ENCODE measurements around the gene TP53I3.

The TP53I3 gene

GRCh38 chr2:24047703-24048033 is 37.0 kb downstream of the TP53I3 start:
- Histone ChIP-seq H3K23ac (ENCODE audit: low read length in 2 of 2) (peak overlapping the region in 1 of 2 experiments; percentile 84), H2AFZ (ENCODE audit: low read depth, low read length) (peak overlapping the region; percentile 80), H4K91ac (ENCODE audit: low read length) (no peak overlapping the region), H3K79me1 (replicated peaks; ENCODE audit: low read length, poor library complexity, severe bottlenecking) (peaks cover 11% of the 10 kb centered on the region), H3K18ac (ENCODE audit: low read depth in 1 of 2, low read length in 2 of 2) (peak overlapping the region in 1 of 2 experiments; percentile 45), H3K4me2 (ENCODE audit: low read length, poor library complexity, severe bottlenecking) (peak overlapping the region; percentile 44), H3K4me1 (ENCODE audit: control insufficient read depth, insufficient read depth, low read depth, low read length) (peaks cover 6% of the 10 kb centered on the region), H3K9me3 (ENCODE audit: control insufficient read depth, low read length) (no peaks in the 10 kb centered on the region), H2BK15ac (ENCODE audit: low read depth, poor library complexity, severe bottlenecking) (no peak overlapping the region), H2BK12ac (ENCODE audit: low read length in 2 of 2) (peak overlapping the region in 1 of 2 experiments; percentile 54), H3K4ac (ENCODE audit: low read depth in 1 of 2, low read length in 2 of 2) (peak overlapping the region in 1 of 2 experiments; percentile 38), H3K9ac (ENCODE audit: low read length) (no peak overlapping the region), H2BK120ac (ENCODE audit: low read depth, low read length) (no peak overlapping the region), H3K14ac (ENCODE audit: low read length in 2 of 2) (no peak overlapping the region), H2BK5ac (ENCODE audit: low read depth, low read length, poor library complexity, severe bottlenecking) (no peak overlapping the region), H3K4me3 (ENCODE audit: insufficient read depth in 1 of 2, low read depth in 1 of 2, low read length in 2 of 2) (peak overlapping the region in 1 of 2 experiments; percentile 95), H2AK5ac (ENCODE audit: low read length, severe bottlenecking) (no peak overlapping the region), H3K36me3 (ENCODE audit: control insufficient read depth in 1 of 2, insufficient read depth in 2 of 2, low read depth in 1 of 2, low read length in 2 of 2) (no peaks in the 10 kb centered on the region), H3K27me3 (ENCODE audit: control insufficient read depth in 1 of 2, insufficient read depth in 1 of 2, low read length in 2 of 2) (no peaks in the 10 kb centered on the region), H3K27ac (ENCODE audit: low read length, poor library complexity, severe bottlenecking) (no peak overlapping the region), H4K8ac (ENCODE audit: low read length) (peak overlapping the region; percentile 95)
- no peak for DNase-seq
- WGBS = 73% methylated on average over 8 of the region's 8 CpGs

- peak; percentile 100 for DNase-seq
- H3K9me3 ChIP-seq (ENCODE audit: control insufficient read depth, low read length) = no peaks in the 10 kb centered on the region
- H4K91ac ChIP-seq (ENCODE audit: low read length) = no peak within 1 kb of the TSS
- H3K27ac ChIP-seq (ENCODE audit: low read length, poor library complexity, severe bottlenecking) = peak within 1 kb of the TSS; percentile 21
- no peak within 1 kb of the TSS for H2AK5ac ChIP-seq (ENCODE audit: low read length, severe bottlenecking)
- H3K18ac ChIP-seq (ENCODE audit: low read depth in 1 of 2, low read length in 2 of 2) = peak within 1 kb of the TSS; percentile 70 to 90
- H2BK120ac ChIP-seq (ENCODE audit: low read depth, low read length) = no peak within 1 kb of the TSS
- peak within 1 kb of the TSS; percentile 87 for H3K4me2 ChIP-seq (ENCODE audit: low read length, poor library complexity, severe bottlenecking)
- peak within 1 kb of the TSS in 1 of 2 experiments; percentile 38 for H3K4ac ChIP-seq (ENCODE audit: low read depth in 1 of 2, low read length in 2 of 2)
- peak within 1 kb of the TSS in 1 of 2 experiments; percentile 54 for H2BK12ac ChIP-seq (ENCODE audit: low read length in 2 of 2)
- H2BK5ac ChIP-seq (ENCODE audit: low read depth, low read length, poor library complexity, severe bottlenecking) = no peak within 1 kb of the TSS
- H3K4me1 ChIP-seq (ENCODE audit: control insufficient read depth, insufficient read depth, low read depth, low read length) = peaks cover 6% of the 10 kb centered on the region
- H3K23ac ChIP-seq (ENCODE audit: low read length in 2 of 2) = peak within 1 kb of the TSS in 1 of 2 experiments; percentile 84
- no peaks in the 10 kb centered on the region for H3K27me3 ChIP-seq (ENCODE audit: control insufficient read depth in 1 of 2, insufficient read depth in 1 of 2, low read length in 2 of 2)
- peak within 1 kb of the TSS in 1 of 2 experiments; percentile 61 for H3K14ac ChIP-seq (ENCODE audit: low read length in 2 of 2)
- peak within 1 kb of the TSS; percentile 95 for H4K8ac ChIP-seq (ENCODE audit: low read length)
- peak within 1 kb of the TSS; percentile 80 for H2AFZ ChIP-seq (ENCODE audit: low read depth, low read length)
- no peaks in the 10 kb centered on the region for H3K36me3 ChIP-seq (ENCODE audit: control insufficient read depth in 1 of 2, insufficient read depth in 2 of 2, low read depth in 1 of 2, low read length in 2 of 2)
- under 1% methylated on average over 38 of the region's 38 CpGs for WGBS
- H2BK15ac ChIP-seq (ENCODE audit: low read depth, poor library complexity, severe bottlenecking) = no peak within 1 kb of the TSS
- peaks cover 11% of the 10 kb centered on the region for H3K79me1 ChIP-seq (replicated peaks; ENCODE audit: low read length, poor library complexity, severe bottlenecking)
- H3K4me3 ChIP-seq (ENCODE audit: insufficient read depth in 1 of 2, low read depth in 1 of 2, low read length in 2 of 2) = peak within 1 kb of the TSS; percentile 82 to 95
- H3K9ac ChIP-seq (ENCODE audit: low read length) = peak within 1 kb of the TSS; percentile 87
These were observed 37.5 kb downstream of the TP53I3 start, which contains the start of gene WDCP for GRCh38 chr2:24046930-24047702. Gene WDCP (minus strand): TSS chr2:24047391. CDS start chr2:24039494, 7,897 bp downstream.

DNA sequence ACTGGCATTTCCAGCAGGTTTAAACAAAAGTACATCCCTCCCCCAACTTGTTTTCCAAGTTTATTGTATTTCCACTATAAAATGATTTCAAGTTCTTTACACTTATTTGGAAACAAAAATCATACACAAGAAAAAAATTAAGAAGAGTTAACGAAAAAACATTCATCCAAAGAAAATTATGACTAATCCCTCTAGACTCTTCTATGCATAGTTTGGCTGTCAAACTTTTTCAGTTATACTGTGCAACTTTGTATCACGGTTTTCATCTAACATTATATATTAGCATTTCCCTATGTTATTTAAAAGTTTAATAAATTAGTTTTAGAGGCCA is 38.1 kb downstream of the TP53I3 start:
- Histone ChIP-seq H3K9ac (ENCODE audit: low read length) (peak overlapping the region; percentile 87), H3K14ac (ENCODE audit: low read length in 2 of 2) (no peak overlapping the region), H2AFZ (ENCODE audit: low read depth, low read length) (no peak overlapping the region), H3K27me3 (ENCODE audit: control insufficient read depth in 1 of 2, insufficient read depth in 1 of 2, low read length in 2 of 2) (no peaks in the 10 kb centered on the region), H3K4ac (ENCODE audit: low read depth in 1 of 2, low read length in 2 of 2) (no peak overlapping the region), H2AK5ac (ENCODE audit: low read length, severe bottlenecking) (no peak overlapping the region), H2BK5ac (ENCODE audit: low read depth, low read length, poor library complexity, severe bottlenecking) (no peak overlapping the region), H3K79me1 (replicated peaks; ENCODE audit: low read length, poor library complexity, severe bottlenecking) (peaks cover 11% of the 10 kb centered on the region), H2BK15ac (ENCODE audit: low read depth, poor library complexity, severe bottlenecking) (no peak overlapping the region), H3K9me3 (ENCODE audit: control insufficient read depth, low read length) (no peaks in the 10 kb centered on the region), H3K18ac (ENCODE audit: low read depth in 1 of 2, low read length in 2 of 2) (no peak overlapping the region), H3K23ac (ENCODE audit: low read length in 2 of 2) (no peak overlapping the region), H2BK120ac (ENCODE audit: low read depth, low read length) (no peak overlapping the region), H3K4me3 (ENCODE audit: insufficient read depth in 1 of 2, low read depth in 1 of 2, low read length in 2 of 2) (peak overlapping the region in 1 of 2 experiments; percentile 95), H3K36me3 (ENCODE audit: control insufficient read depth in 1 of 2, insufficient read depth in 2 of 2, low read depth in 1 of 2, low read length in 2 of 2) (no peaks in the 10 kb centered on the region), H4K91ac (ENCODE audit: low read length) (no peak overlapping the region), H4K8ac (ENCODE audit: low read length) (no peak overlapping the region), H3K27ac (ENCODE audit: low read length, poor library complexity, severe bottlenecking) (no peak overlapping the region), H3K4me1 (ENCODE audit: control insufficient read depth, insufficient read depth, low read depth, low read length) (peaks cover 6% of the 10 kb centered on the region), H2BK12ac (ENCODE audit: low read length in 2 of 2) (no peak overlapping the region), H3K4me2 (ENCODE audit: low read length, poor library complexity, severe bottlenecking) (peak overlapping the region; percentile 87)
- WGBS = 0% methylated on average over 1 of the region's 2 CpGs
- DNase-seq = no peak

GRCh38 chr2:24045511-24046508 is 38.8 kb downstream of the TP53I3 start:
- Histone ChIP-seq H3K27ac (ENCODE audit: low read length, poor library complexity, severe bottlenecking) (no peak overlapping the region), H2BK15ac (ENCODE audit: low read depth, poor library complexity, severe bottlenecking) (no peak overlapping the region), H3K18ac (ENCODE audit: low read depth in 1 of 2, low read length in 2 of 2) (no peak overlapping the region), H2AK5ac (ENCODE audit: low read length, severe bottlenecking) (no peak overlapping the region), H3K4ac (ENCODE audit: low read depth in 1 of 2, low read length in 2 of 2) (no peak overlapping the region), H2BK120ac (ENCODE audit: low read depth, low read length) (no peak overlapping the region), H3K4me3 (ENCODE audit: insufficient read depth in 1 of 2, low read depth in 1 of 2, low read length in 2 of 2) (peak overlapping the region in 1 of 2 experiments; percentile 95), H3K4me2 (ENCODE audit: low read length, poor library complexity, severe bottlenecking) (peak overlapping the region; percentile 19), H3K9ac (ENCODE audit: low read length) (peak overlapping the region; percentile 87), H2AFZ (ENCODE audit: low read depth, low read length) (no peak overlapping the region), H3K14ac (ENCODE audit: low read length in 2 of 2) (no peak overlapping the region), H3K27me3 (ENCODE audit: control insufficient read depth in 1 of 2, insufficient read depth in 1 of 2, low read length in 2 of 2) (no peaks in the 10 kb centered on the region), H2BK5ac (ENCODE audit: low read depth, low read length, poor library complexity, severe bottlenecking) (no peak overlapping the region), H3K4me1 (ENCODE audit: control insufficient read depth, insufficient read depth, low read depth, low read length) (peaks cover 6% of the 10 kb centered on the region), H3K36me3 (ENCODE audit: control insufficient read depth in 1 of 2, insufficient read depth in 2 of 2, low read depth in 1 of 2, low read length in 2 of 2) (no peaks in the 10 kb centered on the region), H3K9me3 (ENCODE audit: control insufficient read depth, low read length) (no peaks in the 10 kb centered on the region), H4K91ac (ENCODE audit: low read length) (no peak overlapping the region), H4K8ac (ENCODE audit: low read length) (no peak overlapping the region), H2BK12ac (ENCODE audit: low read length in 2 of 2) (no peak overlapping the region), H3K79me1 (replicated peaks; ENCODE audit: low read length, poor library complexity, severe bottlenecking) (peaks cover 11% of the 10 kb centered on the region), H3K23ac (ENCODE audit: low read length in 2 of 2) (no peak overlapping the region)
- no peak for DNase-seq
- WGBS = 89% methylated on average over 8 of the region's 11 CpGs

Measured in mesenchymal stem cell (in vitro differentiated cells and primary cell).